ENCODE data around the gene TBL1X.
A peak's percentile ranks its signal among the peaks of the same experiment; 100 is the strongest.
"Not testable (repeated sequence)": the region's sequence is repeated elsewhere in the genome, so short reads cannot be mapped to it uniquely, and the experiment has no call there.

TBL1X gene

DNA sequence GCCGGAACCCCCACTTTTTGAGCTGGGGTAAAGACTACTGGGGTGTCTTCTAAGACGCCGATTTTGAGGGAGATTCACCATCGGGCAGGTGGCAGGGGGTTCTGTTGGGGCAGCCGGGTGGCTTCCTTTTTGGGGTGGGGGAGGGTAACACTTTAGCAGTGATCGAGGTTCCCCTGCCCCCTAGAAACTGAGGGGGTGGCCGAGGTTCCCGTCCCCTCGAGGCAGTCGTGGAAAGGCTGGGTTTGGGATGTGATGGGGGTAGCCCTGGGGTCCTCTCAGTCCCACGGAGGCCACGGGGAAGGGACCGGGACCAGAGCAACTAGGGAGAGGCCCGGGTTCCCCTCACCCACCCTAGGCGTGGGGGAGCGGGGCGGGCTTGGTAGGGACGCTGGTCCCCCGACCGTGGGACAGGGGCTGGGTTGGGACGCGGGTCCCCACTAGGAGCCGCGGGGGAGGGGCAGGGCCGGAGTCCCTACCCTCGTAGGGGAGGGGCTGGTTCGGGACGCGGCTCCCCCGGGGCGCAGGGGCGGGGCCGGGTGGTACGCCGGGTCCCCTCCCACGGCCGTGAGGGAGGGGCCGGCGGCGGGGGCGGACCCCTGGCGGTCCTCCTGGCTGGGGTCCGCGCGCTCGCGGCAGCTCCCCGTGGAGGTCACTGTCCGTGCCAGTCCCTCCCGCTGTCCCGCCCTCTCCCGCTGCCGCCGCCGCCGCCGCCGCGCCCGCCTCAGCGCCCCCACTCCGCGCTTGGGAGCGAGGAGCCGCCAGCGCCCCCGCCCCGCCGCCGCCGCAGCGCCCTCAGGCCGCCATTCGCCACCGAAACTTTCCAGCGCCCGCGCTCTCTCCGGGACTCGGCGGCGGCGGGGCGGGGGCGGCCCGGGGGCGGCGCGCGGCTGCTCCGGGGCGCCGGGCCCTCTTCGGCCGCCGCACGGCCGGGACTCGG is at the start of gene TBL1X:
Gene TBL1X, plus strand, starts transcription at position 624 of the 937 bp plus-strand sequence. CDS start 188,529 bp downstream, outside the sequence.
- peak; percentile 71 for DNase-seq

- DNase-seq = no peak
These were observed 48.1 kb upstream of the TBL1X start for GRCh38 chrX:9416562-9417348.

DNA sequence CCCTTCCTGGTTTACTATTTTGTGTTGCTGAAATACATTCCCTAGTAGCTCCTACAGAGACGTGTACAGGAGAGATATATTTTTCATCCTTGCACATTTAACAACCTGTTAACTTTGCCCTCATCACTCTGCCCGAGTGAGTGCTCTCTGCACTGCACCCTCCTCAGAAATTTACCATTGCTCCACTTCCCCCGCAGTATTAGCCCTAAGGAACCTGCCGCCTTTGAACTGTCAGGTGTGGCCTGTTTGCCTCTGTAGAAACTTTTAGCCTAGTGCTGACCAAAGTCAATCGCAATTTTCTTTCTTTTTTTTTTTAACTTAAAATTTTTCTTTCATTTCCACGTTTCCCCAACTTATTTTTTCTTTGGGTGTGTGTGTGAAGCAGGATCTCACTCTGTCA is 46.6 kb upstream of the TBL1X start:
- DNase-seq = no peak

GRCh38 chrX:9420275-9421265 is 44.3 kb upstream of the TBL1X start:
- no peak for DNase-seq

- no peak for DNase-seq
These were observed 35.1 kb upstream of the TBL1X start for GRCh38 chrX:9429767-9430166.

DNA sequence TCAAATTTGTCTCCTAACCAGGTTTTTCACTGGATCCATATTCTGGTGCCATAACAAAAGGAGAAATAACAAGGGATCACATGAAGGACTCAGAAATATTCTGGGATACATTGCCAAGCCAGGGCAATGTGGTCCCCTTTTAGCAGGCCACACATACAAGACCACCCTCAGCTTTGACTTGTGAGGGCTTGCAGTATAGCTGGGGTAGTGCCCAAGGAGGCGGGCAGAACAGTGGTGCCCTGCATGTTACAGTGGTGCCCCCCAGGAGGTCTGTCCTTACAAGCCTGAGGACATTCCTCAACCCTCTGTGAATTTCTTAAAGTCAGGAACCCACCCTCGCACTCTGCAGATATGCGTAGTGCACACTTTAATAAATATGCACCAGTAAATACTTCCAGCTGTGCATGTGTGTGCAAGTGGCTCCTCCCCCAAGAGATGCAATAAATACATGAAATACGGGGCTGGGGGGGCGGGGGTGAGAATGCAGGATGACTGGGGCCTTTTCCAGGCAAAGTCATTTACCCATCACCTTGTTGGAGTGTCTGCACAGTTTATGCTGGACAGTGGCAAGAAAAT is 34.4 kb upstream of the TBL1X start:
- DNase-seq = no peak

DNA sequence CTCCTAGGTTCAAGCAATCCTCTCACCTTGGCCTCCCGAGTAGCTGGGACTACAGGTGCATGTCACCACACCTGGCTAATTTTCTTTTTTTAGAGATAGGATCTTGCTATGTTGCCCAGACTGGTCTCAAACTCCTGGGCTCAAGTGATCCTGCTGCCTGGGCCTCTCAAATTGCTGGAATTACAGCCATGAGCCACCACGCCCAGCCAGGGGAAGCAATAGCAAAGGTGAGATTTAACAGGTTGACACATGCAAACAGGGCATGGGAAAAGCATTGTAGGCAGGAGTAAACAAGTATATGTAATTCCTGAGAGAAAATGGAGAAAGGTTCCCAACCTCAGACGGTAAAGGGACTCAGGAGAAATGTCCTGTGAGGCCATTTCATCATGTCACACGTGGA is 33.6 kb upstream of the TBL1X start:
- DNase-seq = no peak

- DNase-seq = no peak
These were observed 31.3 kb upstream of the TBL1X start for GRCh38 chrX:9433596-9433995.

DNA sequence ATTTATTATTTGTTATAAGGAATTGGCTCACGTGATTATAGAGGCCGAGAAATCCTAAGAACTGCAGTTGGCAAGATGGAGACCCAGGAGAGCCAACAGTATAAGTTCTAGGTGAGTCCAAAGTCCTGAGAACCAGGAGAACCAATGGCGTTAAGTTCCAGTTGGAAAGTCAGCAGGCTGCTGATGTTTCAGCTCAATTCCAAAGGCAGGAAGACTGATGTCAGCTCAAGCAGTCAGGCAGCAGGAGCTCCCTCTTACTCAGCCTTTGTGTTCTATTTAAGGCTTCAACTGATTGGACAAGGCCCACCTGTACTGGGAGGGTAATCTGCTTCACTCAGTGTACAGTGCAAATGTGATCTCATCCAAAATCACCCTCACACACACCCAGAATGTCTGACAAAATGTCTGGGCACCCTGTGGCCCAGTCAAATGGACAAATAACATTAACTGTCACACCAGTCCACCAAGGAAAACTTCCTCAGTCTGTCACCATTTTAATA is 30.8 kb upstream of the TBL1X start:
- no peak for DNase-seq

GRCh38 chrX:9435086-9435485 is 29.8 kb upstream of the TBL1X start:
- not testable (repeated sequence) for DNase-seq

- DNase-seq = no peak
These were observed 28.0 kb upstream of the TBL1X start for GRCh38 chrX:9436812-9437211.

GRCh38 chrX:9438933-9439494 is 25.8 kb upstream of the TBL1X start:
- no peak for DNase-seq

DNA sequence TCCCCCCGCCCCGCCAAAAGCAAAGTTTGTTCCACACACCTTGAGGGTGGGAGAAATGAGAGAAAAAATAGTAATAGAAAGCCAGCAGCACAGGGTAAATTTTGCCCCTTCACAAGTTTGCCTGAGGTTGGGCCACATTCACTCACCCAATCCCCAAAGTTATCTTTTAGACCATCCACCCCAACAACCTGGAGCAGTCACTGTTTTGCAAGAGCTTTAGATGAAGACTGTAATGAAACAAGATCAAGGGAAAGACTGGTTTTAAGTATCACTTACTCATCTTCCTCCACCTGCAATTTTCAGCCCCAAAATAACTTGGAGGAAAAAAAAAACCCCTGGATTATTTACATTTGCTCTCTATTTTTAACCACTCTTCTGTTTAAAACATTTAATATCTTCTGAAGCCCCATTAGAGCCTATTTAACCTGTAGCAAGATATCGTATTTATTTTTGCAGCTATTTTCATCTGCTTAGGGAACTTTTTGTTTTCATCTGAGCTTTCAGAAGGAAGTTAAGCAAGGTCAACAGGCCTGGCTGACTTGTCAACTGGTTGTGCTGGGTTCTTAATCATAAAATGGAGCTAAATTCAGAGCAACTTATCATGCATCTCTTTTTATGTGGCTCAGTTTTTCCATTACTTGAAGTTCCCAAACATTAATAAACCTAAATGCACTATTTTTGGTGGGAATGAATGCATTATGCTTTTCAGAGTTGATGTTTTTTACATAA is 24.6 kb upstream of the TBL1X start:
- no peak for DNase-seq

DNA sequence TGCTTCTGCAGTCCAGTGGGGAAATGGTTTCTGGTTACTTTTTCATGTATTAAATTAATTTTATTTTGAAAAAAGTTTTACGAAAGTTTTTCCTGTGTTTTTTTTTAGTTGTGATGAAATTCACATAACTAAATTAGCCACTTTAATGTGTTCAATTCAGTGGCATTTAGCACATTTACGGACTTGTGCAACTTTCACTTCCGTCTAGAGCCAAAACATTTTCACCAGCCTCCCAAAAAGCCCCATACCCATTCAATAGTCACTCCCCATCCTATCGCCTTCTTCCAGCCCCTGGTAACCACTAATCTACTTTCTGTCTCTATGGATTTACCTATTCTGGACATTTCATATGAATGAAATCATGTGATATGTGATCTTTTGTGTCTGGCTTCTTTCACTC is 22.8 kb upstream of the TBL1X start:
- no peak for DNase-seq

GRCh38 chrX:9443327-9443726 is 21.5 kb upstream of the TBL1X start:
- no peak for DNase-seq

DNA sequence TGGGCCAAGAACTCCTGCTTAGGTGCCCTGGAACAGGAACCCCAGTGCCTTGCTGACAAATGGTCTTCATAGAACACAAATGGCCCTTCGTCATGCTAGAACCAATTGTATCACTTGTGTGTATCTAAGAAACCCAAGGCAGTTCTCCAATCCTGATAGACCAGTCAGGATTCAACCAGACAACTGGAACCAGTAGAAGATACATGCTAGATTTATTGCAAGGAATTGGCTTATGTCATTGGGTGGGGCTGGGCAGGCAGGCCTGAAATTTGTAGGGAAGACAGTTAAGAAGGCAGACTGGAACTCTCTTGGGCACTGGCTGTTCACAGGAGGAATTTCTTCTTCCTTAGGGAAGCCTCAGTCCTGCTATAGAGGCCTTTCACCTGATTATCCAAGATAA is 17.0 kb upstream of the TBL1X start:
- DNase-seq = no peak

GRCh38 chrX:9456250-9457074 is 8.4 kb upstream of the TBL1X start:
- DNase-seq = peak; percentile 81

- not testable (repeated sequence) for DNase-seq
These were observed 6.8 kb upstream of the TBL1X start for GRCh38 chrX:9458034-9458433.

GRCh38 chrX:9458516-9459078 is 6.3 kb upstream of the TBL1X start:
- no peak for DNase-seq

All from activated CD4-positive, alpha-beta T cell treated with anti-CD3 and anti-CD28 coated beads, Interleukin-2, amount 50 U/mL, for 16 hours (primary cell).